ENCODE data around the gene EFCAB12. TPM values are rescaled to one million over a fixed set of nuclear protein-coding genes. Genes with fewer than 3 reads are reported as not detected.
"Not testable (repeated sequence)": the region's sequence is repeated elsewhere in the genome, so short reads cannot be mapped to it uniquely, and the experiment has no call there.

EFCAB12 gene
- total RNA-seq, 1 donor from 2014 or later = 6.6 TPM

- TF ChIP-seq, protein P1, sequence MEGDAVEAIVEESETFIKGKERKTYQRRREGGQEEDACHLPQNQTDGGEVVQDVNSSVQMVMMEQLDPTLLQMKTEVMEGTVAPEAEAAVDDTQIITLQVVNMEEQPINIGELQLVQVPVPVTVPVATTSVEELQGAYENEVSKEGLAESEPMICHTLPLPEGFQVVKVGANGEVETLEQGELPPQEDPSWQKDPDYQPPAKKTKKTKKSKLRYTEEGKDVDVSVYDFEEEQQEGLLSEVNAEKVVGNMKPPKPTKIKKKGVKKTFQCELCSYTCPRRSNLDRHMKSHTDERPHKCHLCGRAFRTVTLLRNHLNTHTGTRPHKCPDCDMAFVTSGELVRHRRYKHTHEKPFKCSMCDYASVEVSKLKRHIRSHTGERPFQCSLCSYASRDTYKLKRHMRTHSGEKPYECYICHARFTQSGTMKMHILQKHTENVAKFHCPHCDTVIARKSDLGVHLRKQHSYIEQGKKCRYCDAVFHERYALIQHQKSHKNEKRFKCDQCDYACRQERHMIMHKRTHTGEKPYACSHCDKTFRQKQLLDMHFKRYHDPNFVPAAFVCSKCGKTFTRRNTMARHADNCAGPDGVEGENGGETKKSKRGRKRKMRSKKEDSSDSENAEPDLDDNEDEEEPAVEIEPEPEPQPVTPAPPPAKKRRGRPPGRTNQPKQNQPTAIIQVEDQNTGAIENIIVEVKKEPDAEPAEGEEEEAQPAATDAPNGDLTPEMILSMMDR (IDR thresholded peaks at IDR 0.05; ENCODE audit: unreplicated experiment) = no peak
- no peak for DNase-seq (ENCODE audit: low spot score, unreplicated experiment)
- no peaks in the 10 kb centered on the region for H3K4me1 Mint-ChIP-seq (ENCODE audit: low read depth)
- H3K27ac Mint-ChIP-seq = peak overlapping the region; percentile 43
- no peak overlapping the region for H3K4me3 Mint-ChIP-seq (ENCODE audit: low read depth)
- H3K9me3 Mint-ChIP-seq (ENCODE audit: low read depth) = no peaks in the 10 kb centered on the region
- no peaks in the 10 kb centered on the region for H3K27me3 Mint-ChIP-seq
- peaks cover 20% of the 10 kb centered on the region for H3K36me3 Mint-ChIP-seq (ENCODE audit: insufficient read depth)
Observed at GRCh38 chr3:129387487-129387886, 40.9 kb downstream of the EFCAB12 start.

DNA sequence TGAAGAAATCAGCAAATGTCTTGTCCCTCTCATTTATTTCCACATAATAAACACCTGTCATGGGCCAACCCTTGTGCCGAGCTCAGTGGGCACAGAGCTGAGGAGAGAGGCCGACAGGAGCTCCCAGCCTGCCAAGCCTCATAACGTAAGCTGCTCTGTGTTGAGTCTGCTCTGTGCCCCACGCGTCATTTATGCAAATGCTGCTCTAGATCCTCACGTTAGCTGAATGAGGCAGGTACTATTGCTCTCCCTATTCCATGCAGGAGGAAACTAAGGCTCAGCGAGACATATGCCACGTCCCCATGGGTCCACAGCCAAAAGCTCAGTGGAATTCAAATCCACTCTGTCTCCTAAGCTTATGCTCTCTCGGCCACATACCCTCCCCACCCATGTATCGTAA lies 41.5 kb downstream of the EFCAB12 start:
- peak overlapping the region; percentile 43 for H3K27ac Mint-ChIP-seq
- no peaks in the 10 kb centered on the region for H3K4me1 Mint-ChIP-seq (ENCODE audit: low read depth)
- peaks cover 19% of the 10 kb centered on the region for H3K36me3 Mint-ChIP-seq (ENCODE audit: insufficient read depth)
- no peak for DNase-seq (ENCODE audit: low spot score, unreplicated experiment)
- TF ChIP-seq, protein P1 (IDR thresholded peaks at IDR 0.05; ENCODE audit: unreplicated experiment) = no peak
- no peaks in the 10 kb centered on the region for H3K9me3 Mint-ChIP-seq (ENCODE audit: low read depth)
- no peak overlapping the region for H3K4me3 Mint-ChIP-seq (ENCODE audit: low read depth)
- H3K27me3 Mint-ChIP-seq = no peaks in the 10 kb centered on the region

DNA sequence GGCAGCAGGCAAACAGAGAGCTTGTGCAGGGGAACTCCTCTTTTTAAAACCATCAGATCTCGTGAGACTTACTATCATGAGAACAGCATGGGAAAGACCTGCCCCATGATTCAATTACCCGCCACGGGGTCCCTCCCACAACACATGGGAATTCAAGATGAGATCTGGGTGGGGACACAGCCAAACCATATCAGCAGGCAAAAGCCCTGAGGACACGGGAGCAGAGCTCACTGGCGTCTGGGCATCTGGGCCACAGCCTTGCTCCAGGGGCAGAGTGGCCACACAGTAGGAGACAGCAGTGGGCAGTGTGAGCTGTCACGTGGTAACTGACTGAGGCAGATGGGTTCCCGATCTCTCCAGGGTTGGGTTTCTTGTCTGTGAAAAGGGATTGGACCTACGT lies 42.9 kb downstream of the EFCAB12 start:
- DNase-seq (ENCODE audit: low spot score, unreplicated experiment); H3K4me3 Mint-ChIP-seq (ENCODE audit: low read depth); H3K9me3 Mint-ChIP-seq (ENCODE audit: low read depth); H3K4me1 Mint-ChIP-seq (ENCODE audit: low read depth); H3K27ac Mint-ChIP-seq; H3K27me3 Mint-ChIP-seq: not testable (repeated sequence)
- peaks cover 16% of the 10 kb centered on the region for H3K36me3 Mint-ChIP-seq (ENCODE audit: insufficient read depth)

DNA sequence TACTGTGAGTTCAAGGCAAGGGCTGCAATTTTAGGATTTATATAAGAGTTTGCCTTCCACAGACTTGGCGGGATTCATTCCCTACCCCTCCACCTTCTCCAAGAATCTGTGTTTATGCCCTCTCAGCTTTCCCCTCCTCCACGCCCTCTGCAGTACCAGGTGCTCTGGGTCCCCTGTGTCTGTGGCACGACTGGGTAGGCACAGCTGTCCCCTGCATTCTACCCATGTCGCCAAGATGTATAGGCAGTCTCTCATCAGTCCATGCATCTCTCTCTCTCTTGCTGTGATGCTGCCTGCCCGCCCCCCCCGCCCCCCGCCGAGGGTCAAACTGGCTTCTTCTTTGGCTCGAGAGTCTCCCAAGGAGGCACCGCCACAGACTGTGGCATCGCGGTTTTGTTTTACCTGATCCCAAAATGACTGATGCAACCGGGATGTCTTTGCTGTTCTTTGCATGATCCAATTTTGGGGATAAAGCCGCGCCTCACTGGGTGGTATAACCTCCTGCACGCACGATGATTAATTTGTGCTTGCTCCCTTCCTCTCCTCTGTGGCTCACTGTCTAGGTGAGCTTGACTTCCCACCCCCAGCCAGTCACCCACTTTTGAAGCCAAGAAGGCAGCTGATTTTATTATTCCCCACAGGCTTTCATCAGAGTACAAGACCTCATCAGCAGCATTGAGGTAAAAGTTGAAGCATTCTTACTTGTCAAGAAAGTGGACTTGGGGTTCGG lies 43.7 kb downstream of the EFCAB12 start:
- Mint-ChIP-seq H3K9me3 (ENCODE audit: low read depth) (no peaks in the 10 kb centered on the region), H3K4me1 (ENCODE audit: low read depth) (no peaks in the 10 kb centered on the region), H3K4me3 (ENCODE audit: low read depth) (no peak overlapping the region), H3K27ac (no peak overlapping the region), H3K36me3 (ENCODE audit: insufficient read depth) (peaks cover 16% of the 10 kb centered on the region), H3K27me3 (no peaks in the 10 kb centered on the region)
- DNase-seq (ENCODE audit: low spot score, unreplicated experiment) = no peak
- TF ChIP-seq, protein P1 (IDR thresholded peaks at IDR 0.05; ENCODE audit: unreplicated experiment) = no peak

GRCh38 chr3:129384103-129384502 lies 44.3 kb downstream of the EFCAB12 start:
- not testable (repeated sequence) for DNase-seq (ENCODE audit: low spot score, unreplicated experiment); H3K9me3 Mint-ChIP-seq (ENCODE audit: low read depth); H3K27ac Mint-ChIP-seq; H3K4me1 Mint-ChIP-seq (ENCODE audit: low read depth); H3K27me3 Mint-ChIP-seq; H3K4me3 Mint-ChIP-seq (ENCODE audit: low read depth)
- peaks cover 14% of the 10 kb centered on the region for H3K36me3 Mint-ChIP-seq (ENCODE audit: insufficient read depth)

GRCh38 chr3:129383292-129383860 lies 45.1 kb downstream of the EFCAB12 start:
- Mint-ChIP-seq H3K9me3 (ENCODE audit: low read depth) (no peaks in the 10 kb centered on the region), H3K36me3 (ENCODE audit: insufficient read depth) (peaks cover 14% of the 10 kb centered on the region), H3K4me3 (ENCODE audit: low read depth) (no peak overlapping the region), H3K4me1 (ENCODE audit: low read depth) (no peaks in the 10 kb centered on the region), H3K27me3 (no peaks in the 10 kb centered on the region), H3K27ac (peak overlapping the region; percentile 27)
- TF ChIP-seq, protein P1 (IDR thresholded peaks at IDR 0.05; ENCODE audit: unreplicated experiment) = peak; percentile 76
- peak; percentile 37 for DNase-seq (ENCODE audit: low spot score, unreplicated experiment)

All from progenitor cell of endocrine pancreas (in vitro differentiated cells).